ENCODE results near the gene HABP4. TPM values are rescaled to one million over a fixed set of nuclear protein-coding genes. Genes with fewer than 3 reads are reported as not detected.

HABP4 gene, protein sequence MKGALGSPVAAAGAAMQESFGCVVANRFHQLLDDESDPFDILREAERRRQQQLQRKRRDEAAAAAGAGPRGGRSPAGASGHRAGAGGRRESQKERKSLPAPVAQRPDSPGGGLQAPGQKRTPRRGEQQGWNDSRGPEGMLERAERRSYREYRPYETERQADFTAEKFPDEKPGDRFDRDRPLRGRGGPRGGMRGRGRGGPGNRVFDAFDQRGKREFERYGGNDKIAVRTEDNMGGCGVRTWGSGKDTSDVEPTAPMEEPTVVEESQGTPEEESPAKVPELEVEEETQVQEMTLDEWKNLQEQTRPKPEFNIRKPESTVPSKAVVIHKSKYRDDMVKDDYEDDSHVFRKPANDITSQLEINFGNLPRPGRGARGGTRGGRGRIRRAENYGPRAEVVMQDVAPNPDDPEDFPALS
- total RNA-seq, result 10.3 TPM
- long read RNA-seq, transcript HABP4-201 (8 exons, 2,615 nt), result major isoform, 56 of 66 reads
- long read RNA-seq, partial matches to known transcripts, result 1 of 66 reads
- long read RNA-seq, other reads (novel, unspliced or antisense), result 9 of 66 reads

- H3K9me3 ChIP-seq, result no peaks in the 10 kb centered on the region
- ATAC-seq (peak; percentile 99), DNase-seq (peak; percentile 98)
- peak within 1 kb of the TSS; percentile 73 for H3K4me3 ChIP-seq
- intact Hi-C loops (cut with DNase I), result no loop called here
- peaks cover 6% of the 10 kb centered on the region for H3K4me1 ChIP-seq
- H3K27ac ChIP-seq, result peak within 1 kb of the TSS; percentile 17
- no peak for TF ChIP-seq CTCF (IDR thresholded peaks at IDR 0.05)
- H3K36me3 ChIP-seq, result no peaks in the 10 kb centered on the region
- no peaks in the 10 kb centered on the region for H3K27me3 ChIP-seq
Measured at GRCh38 chr9:96449845-96450612, at the start of gene HABP4. Gene HABP4 (plus strand): TSS chr9:96450169. CDS start chr9:96450280, 111 bp downstream.

DNA sequence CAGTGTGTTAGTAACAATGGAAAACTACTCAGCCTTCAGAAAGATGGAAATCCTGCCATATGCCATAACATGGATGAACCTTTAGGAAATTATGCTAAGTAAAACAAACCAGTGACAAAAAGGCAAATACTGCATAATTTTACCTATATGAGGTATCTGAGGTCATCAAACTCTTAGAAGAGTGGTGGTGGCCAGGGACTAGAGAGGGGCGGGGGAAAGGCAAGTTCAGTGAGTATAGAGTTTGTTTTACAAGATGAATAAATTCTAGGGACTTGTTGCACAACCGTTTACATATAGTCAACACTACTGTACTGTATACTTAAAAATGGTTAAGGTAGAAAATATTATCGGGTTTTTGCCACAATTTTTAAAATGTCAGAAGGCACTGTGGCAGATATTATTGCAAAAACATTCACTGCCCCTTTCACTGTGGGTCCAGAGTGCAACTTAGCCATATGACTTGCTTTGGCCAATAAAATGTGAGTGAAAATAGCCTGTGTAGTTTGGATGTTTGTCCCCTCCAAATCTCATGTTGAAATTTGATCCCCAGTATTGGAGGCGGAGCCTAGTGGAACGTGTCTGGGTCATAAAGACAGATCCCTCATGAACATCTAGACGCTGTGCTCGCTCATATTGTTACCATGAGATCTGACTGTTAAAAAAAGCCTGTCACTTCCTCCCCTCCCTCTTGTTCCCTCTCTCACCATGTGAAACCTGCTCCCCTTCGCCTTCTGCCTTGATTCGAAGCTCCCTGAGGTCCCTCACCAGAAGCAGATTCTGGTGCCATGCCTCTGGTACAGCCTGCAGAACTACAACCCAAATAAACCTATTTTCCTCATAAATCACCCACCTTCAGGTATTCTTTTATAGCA, 41.3 kb upstream of the HABP4 start:
- H3K36me3 ChIP-seq, result no peaks in the 10 kb centered on the region
- no peaks in the 10 kb centered on the region for H3K4me1 ChIP-seq
- no peak for TF ChIP-seq CTCF (IDR thresholded peaks at IDR 0.05)
- no peak for DNase-seq
- H3K27ac ChIP-seq, result no peak overlapping the region
- no peaks in the 10 kb centered on the region for H3K9me3 ChIP-seq
- H3K4me3 ChIP-seq, result no peak overlapping the region
- ATAC-seq, result no peak
- H3K27me3 ChIP-seq, result no peaks in the 10 kb centered on the region
- intact Hi-C loops (cut with DNase I), result no loop called here

- Histone ChIP-seq H3K4me3 (no peak overlapping the region), H3K27me3 (no peaks in the 10 kb centered on the region), H3K9me3 (no peaks in the 10 kb centered on the region), H3K4me1 (peaks cover under 1% of the 10 kb centered on the region), H3K36me3 (no peaks in the 10 kb centered on the region), H3K27ac (no peak overlapping the region)
- intact Hi-C loops (cut with DNase I), result no loop called here
- no peak for TF ChIP-seq CTCF (IDR thresholded peaks at IDR 0.05)
- ATAC-seq (no peak), DNase-seq (no peak)
Measured at GRCh38 chr9:96411129-96411838, 38.7 kb upstream of the HABP4 start.

DNA sequence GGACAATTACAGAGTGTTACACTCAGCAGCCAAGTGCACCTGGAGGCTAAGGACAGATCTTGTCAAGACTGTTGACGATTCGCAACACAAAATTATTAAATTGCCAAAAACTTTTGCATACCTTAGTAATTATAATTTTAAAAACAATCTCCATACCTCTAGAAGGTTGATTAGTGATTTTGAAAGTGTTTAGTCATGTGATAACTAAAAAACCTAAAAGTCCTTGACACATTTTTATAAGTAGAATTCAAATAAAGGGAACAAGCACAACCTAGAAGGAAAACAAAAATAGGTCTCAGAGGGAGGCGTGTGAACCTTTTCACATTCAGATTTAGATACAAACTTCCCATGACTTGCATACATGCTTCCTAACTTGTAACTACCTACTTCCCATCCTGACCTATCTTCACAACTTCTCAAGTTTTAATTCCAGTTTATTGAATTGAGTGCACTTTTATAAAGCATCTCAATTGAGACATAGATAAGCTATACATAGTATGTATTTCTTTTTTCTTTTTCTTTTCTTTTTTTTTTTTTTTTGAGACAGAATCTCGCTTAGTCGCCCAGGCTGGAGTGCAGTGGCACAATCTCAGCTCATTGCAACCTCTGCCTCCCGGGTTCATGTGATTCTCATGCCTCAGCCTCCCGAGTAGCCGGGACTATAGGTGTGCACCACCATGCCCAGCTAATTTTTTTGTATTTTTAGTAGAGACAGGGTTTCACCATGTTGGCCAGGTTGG, 37.6 kb upstream of the HABP4 start:
- intact Hi-C loops (cut with DNase I), result no loop called here
- no peaks in the 10 kb centered on the region for H3K9me3 ChIP-seq
- DNase-seq (no peak), ATAC-seq (no peak)
- H3K4me3 ChIP-seq, result no peak overlapping the region
- H3K4me1 ChIP-seq, result peaks cover 7% of the 10 kb centered on the region
- H3K27ac ChIP-seq, result no peak overlapping the region
- H3K27me3 ChIP-seq, result no peaks in the 10 kb centered on the region
- no peaks in the 10 kb centered on the region for H3K36me3 ChIP-seq
- no peak for TF ChIP-seq CTCF (IDR thresholded peaks at IDR 0.05)
